ENCODE data around the gene TLCD3B.

TLCD3B gene

DNA sequence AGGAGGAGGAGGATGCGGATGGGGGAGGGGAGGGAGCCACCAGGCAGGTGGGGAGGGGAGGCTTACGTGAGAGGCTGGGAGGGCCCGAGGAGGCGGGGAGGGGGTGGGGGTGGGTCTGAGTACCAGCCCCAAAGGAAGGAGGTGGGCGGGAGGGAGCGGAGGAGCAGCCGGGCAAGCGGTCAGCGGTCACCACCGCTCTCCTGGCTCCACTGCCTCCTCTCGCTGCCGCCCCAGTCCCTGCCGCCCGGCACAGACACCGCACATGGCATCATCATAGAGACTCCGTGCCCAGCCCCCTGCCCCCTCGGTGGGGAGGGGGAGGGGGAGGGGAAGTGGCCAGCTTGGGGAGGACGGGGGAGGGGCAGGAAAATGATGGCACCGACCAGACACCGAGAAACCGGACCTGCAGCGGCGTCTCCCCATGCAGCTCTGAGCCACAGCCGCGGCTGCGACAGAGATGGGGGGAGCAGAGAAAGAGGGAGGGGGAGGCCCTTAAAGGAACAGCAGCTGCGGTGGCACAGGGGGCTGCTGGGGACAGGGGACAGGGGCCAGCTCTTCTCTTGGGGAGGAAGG is at the start of gene TLCD3B:
TSS of gene TLCD3B (minus strand) at position 431 of the 573 bp plus-strand sequence. CDS start 744 bp downstream, outside the sequence.
- no peak for DNase-seq (ENCODE audit: low read depth in 2 of 2)

GRCh38 chr16:30079480-30079879 is 48.4 kb upstream of the TLCD3B start:
- no peak for DNase-seq (ENCODE audit: low read depth in 2 of 2)

DNA sequence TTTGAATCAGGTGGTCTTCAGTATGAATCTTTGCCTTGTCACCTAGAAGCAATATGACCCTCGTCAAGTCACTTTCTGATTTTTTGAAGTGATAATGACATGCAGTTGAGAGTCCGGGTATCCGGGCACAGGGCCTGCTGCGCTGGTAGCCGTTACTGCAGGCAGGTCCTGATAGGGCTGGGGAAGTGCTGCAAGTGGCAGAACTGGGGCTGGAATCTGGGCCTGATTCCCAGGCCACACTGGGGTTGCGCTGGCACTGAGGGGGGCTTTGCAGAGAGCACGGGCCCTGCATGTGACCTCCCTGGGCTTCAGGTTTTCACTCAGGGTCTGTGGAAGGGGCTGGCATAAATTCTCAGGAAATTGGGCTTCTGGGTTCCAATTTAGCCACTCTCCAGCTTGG is 47.7 kb upstream of the TLCD3B start:
- DNase-seq (ENCODE audit: low read depth in 2 of 2), result no peak

DNA sequence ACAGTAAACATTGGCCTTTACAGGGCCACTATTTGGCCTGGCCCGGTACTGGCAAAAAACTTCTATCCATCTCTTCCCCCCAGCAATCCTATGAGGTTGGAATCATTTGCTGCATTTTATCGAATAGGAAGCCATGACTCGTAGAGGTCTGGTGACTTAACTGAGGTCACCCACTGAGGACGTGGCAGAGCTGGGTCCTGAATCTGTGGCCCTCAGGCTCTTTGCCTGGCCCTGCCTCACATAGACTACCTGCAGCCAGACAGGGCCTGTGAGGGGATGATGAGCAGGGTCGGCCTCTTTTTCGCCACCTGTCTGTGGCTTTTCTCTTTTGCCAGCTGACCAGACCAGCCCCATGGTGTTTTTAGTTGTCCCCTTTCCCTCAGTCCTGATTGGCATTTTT is 46.6 kb upstream of the TLCD3B start:
- DNase-seq (ENCODE audit: low read depth in 2 of 2), result no peak

- DNase-seq (ENCODE audit: low read depth in 2 of 2), result no peak
These were observed 45.3 kb upstream of the TLCD3B start for GRCh38 chr16:30076276-30076791.

DNA sequence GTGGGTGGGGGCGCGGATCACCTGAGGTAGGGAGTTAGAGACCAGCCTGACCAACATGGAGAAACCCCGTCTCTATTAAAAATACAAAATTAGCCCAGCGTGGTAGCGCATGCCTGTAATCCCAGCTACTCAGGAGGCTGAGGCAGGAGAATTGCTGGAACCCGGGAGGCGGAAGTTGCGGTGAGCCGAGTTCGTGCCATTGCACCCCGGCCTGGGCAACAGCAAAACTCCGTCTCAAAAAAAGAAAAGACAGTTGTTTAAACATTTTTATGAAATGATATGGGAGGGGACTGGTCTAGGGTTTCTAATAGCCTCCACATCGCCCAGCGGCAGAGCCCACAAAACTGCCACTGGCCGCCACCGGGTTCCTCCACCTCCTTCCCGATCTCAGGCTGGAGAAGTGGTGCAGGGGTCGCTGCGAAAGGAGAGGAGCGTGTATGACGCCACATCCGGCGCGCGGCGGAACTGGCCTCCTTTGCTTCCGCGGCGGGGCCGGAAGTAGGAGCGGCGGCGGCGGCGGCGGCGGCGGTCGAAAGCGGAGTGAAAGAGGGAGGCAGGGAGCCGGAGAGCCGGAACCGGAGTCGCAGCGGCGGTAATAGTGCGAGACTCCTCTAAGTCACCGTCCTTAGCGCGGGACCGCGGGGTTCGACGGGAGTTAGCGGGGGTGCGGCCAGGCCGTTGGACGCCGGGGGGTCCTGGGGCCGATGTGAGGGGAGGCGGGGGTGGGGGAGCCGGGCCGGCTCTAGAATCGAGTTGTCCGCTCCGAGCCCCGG is 44.6 kb upstream of the TLCD3B start, which contains the start of gene PPP4C:
TSS of gene PPP4C (plus strand) at position 492 of the 773 bp plus-strand sequence. CDS start 384 bp downstream, outside the sequence.
- peak; percentile 85 to 90 for DNase-seq (ENCODE audit: low read depth in 2 of 2)

DNA sequence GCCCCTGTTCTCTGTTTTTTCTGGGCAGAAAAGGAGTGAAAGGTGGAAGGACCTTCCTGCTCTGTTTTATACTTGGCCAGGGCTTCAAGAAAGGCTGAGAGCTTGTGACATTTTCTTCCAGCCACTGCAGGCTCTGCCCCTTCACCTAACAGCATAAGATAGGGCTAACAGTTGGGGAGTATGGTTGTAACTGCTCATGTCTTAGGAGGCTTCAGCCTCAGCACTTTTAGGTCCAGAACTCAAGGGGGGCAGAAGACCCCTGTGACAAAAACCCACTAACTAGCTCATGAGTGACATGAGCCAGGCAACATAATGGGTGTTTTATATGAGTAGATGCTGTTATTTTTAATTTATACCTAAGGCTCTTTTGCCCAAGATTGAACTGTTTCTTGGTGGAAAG is 39.4 kb upstream of the TLCD3B start:
- no peak for DNase-seq (ENCODE audit: low read depth in 2 of 2)

DNA sequence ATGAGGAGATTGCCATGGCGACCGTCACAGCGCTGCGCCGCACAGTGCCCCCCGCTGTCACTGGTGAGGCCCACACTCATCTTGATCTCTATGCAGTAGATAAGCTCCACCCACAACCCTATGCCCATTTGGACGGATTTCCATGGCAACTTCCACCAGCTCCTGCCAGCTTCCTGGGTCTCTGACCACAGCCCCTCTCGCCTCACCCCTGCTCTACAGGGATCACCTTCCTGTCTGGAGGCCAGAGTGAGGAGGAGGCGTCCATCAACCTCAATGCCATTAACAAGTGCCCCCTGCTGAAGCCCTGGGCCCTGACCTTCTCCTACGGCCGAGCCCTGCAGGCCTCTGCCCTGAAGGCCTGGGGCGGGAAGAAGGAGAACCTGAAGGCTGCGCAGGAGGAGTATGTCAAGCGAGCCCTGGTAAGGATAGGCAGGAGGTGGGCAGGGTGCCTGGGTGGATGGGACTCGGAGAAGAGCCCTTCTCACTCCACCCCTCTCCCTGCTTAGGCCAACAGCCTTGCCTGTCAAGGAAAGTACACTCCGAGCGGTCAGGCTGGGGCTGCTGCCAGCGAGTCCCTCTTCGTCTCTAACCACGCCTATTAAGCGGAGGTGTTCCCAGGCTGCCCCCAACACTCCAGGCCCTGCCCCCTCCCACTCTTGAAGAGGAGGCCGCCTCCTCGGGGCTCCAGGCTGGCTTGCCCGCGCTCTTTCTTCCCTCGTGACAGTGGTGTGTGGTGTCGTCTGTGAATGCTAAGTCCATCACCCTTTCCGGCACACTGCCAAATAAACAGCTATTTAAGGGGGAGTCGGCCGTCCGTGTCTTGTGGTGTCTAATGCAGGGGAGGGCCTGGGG is 38.8 kb upstream of the TLCD3B start:
- DNase-seq (ENCODE audit: low read depth in 2 of 2), result no peak

DNA sequence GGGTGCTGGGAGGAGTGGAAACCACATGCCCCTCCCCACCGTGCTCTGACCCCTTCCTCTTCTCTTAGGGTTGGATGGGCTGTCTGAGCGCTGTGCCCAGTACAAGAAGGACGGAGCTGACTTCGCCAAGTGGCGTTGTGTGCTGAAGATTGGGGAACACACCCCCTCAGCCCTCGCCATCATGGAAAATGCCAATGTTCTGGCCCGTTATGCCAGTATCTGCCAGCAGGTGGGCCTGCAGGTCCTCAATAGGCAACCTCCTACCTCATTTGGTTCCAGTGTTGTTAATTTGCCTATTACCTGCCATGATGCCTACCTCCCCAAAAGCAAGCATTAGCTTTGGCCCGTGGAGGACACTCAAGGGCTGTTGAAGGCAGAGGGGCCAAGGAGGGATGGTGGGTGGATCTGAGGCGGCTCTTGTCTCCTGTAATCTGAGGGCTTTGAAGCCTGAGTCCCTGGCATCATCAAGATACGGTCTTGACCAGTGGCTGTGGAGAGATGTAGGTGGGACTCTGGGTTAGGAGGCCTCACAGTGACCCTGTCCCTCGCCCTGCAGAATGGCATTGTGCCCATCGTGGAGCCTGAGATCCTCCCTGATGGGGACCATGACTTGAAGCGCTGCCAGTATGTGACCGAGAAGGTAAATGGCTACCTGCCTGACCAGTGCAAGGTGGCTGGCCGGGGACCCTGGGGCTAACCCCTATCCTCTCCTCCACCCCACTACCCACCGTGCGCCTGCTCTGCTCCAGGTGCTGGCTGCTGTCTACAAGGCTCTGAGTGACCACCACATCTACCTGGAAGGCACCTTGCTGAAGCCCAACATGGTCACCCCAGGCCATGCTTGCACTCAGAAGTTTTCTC is 37.9 kb upstream of the TLCD3B start:
- DNase-seq (ENCODE audit: low read depth in 2 of 2), result no peak

DNA sequence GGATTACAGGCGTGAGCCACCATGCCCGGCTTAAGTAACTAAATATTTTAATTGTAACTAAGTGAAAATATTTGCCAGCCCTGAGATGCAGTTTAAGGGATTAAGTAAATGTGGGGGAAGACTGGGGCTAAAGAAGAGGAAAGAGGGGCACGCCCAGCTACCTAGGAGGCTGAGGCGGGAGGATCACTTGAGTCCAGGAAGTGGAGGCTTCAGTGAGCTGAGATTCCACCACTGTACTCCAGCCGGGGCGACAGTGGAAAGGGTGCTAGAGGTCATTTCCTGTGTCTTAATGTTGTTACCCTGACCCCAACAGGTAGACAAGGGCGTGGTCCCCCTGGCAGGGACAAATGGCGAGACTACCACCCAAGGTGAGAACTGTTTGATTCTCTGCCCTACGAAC is 37.3 kb upstream of the TLCD3B start:
- DNase-seq (ENCODE audit: low read depth in 2 of 2), result no peak

DNA sequence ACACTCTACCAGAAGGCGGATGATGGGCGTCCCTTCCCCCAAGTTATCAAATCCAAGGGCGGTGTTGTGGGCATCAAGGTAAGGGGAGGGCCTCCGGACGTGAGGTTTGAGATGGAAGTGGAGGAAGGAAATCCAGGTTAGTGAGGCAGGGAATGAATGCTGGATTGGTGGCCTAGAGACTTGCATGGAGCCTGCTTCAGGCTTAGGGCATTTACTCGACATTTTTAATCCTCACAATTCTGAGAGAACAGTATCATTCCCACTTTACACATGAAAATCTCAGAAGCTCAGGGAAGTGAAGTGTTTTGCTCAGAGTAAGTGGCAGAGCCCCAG is 36.5 kb upstream of the TLCD3B start:
- no peak for DNase-seq (ENCODE audit: low read depth in 2 of 2)

DNA sequence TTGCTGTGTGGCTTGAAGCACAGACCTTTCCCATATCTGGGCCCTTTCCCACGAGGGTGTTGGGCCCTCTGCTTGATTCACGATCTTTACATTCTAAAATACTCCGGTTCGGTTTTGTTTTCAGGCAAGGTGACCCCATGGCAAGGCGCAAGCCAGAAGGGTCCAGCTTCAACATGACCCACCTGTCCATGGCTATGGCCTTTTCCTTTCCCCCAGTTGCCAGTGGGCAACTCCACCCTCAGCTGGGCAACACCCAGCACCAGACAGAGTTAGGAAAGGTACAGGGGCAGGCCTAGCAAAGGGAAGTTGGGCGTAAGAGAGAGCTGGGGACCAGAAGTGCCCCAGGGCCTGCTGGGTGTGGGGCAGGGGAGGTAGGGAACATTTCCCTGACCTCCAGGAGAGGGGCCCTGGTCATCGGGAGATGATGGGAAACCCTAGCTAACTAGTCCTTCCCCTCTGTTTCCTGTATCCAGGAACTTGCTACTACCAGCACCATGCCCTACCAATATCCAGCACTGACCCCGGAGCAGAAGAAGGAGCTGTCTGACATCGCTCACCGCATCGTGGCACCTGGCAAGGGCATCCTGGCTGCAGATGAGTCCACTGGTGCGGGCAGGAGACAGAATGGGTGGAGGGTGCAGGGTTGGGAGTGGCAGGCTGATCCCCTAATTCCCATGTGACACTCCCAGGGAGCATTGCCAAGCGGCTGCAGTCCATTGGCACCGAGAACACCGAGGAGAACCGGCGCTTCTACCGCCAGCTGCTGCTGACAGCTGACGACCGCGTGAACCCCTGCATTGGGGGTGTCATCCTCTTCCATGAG is 35.9 kb upstream of the TLCD3B start:
- DNase-seq (ENCODE audit: low read depth in 2 of 2), result no peak

DNA sequence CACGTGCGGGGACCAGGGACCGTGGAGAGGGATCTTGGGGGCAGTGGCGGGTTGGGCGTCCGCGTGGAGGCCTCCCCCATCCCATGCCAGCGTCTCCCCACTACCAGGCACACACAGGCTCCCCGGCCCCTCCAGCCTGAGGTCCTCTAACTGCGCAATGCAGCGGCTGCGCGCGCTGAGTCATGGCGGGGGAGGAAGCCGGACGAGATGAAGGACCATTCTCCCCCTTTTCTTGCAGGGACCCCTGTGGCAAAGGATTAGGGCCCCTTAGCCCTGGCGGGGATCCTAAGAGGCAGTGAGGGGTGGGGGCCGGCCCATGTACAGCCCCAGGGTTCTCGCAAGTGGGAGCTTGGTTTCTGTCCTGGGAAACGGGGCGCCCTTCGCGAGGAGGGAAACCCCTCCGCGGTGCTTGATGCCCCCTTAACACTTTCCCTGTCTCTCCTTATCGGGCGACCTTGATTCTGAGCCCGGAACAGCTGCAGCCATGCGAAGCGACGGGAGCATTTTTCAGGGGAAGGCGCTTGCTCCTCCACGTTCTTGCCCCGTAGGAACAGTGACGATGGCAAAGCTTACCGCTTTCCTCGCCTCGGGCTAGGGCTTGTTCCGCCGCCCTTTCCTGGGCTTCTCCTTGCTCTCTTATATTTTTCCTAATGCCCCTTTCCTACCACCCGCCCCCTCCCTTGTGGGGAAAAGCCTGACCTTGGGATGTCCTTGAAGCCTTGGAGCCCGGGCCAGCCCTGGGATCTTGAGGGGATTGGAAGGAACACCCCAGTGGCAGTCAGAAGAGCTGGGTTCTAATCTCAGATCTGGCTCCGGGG is 35.1 kb upstream of the TLCD3B start:
- DNase-seq (ENCODE audit: low read depth in 2 of 2), result peak in 1 of 2 donors; percentile 35

GRCh38 chr16:30065102-30065942 is 34.3 kb upstream of the TLCD3B start, which contains the start of gene ALDOA:
Gene ALDOA, plus strand, starts transcription at chr16:30065760. Its CDS starts 1,138 bp downstream, at chr16:30066898.
- peak; percentile 95 to 97 for DNase-seq (ENCODE audit: low read depth in 2 of 2)

GRCh38 chr16:30064729-30065101 is 33.6 kb upstream of the TLCD3B start:
- DNase-seq (ENCODE audit: low read depth in 2 of 2), result no peak

- peak; percentile 53 to 64 for DNase-seq (ENCODE audit: low read depth in 2 of 2)
These were observed 33.0 kb upstream of the TLCD3B start for GRCh38 chr16:30063893-30064728.

- DNase-seq (ENCODE audit: low read depth in 2 of 2), result no peak
These were observed 32.3 kb upstream of the TLCD3B start for GRCh38 chr16:30063278-30063892.

All from stimulated activated CD4-positive, alpha-beta T cell treated with anti-CD3 and anti-CD28 coated beads, Interleukin-15, amount 100 ng/mL, for 48 hours (primary cell).